HTR-8/SVneo (cell line): ENCODE results near the gene FAM174C.

ENCODE experiments used
- DNase-seq: peaks from one replicate; pipeline ENCODE4 v3.0.0; 2011; ENCODE audit warnings: low spot score, mixed read lengths; ENCODE audit not compliant: insufficient read length
- FAIRE-seq: peaks from 2 replicates; lab custom pipeline; 2011; peaks lifted over from hg19 to GRCh38; lab: Jason Lieb, UNC

The FAM174C gene

GRCh38 chr19:1275260-1275975 is at the start of gene FAM174C:
TSS of gene FAM174C (plus strand) at chr19:1275530. CDS start at chr19:1275550, 20 bp downstream.
- DNase-seq, result peak; percentile 89
- peak; percentile 92 for FAIRE-seq

GRCh38 chr19:1226227-1226518 is 49.2 kb upstream of the FAM174C start:
- FAIRE-seq, result no peak

GRCh38 chr19:1226522-1227303 is 48.6 kb upstream of the FAM174C start:
- DNase-seq, result no peak
- no peak for FAIRE-seq

More at GRCh38 chr19:1226227-1226518, 49.2 kb upstream of the FAM174C start:
- DNase-seq, result no peak

GRCh38 chr19:1227304-1228054 is 47.9 kb upstream of the FAM174C start:
- FAIRE-seq (no peak), DNase-seq (no peak)

- no peak for FAIRE-seq
- no peak for DNase-seq
Measured at GRCh38 chr19:1228161-1228957, 47.0 kb upstream of the FAM174C start.

- DNase-seq, result no peak
- FAIRE-seq, result no peak
Measured at GRCh38 chr19:1229056-1229923, 46.0 kb upstream of the FAM174C start.

GRCh38 chr19:1229924-1230782 is 45.2 kb upstream of the FAM174C start:
- FAIRE-seq, result no peak

GRCh38 chr19:1230783-1231489 is 44.4 kb upstream of the FAM174C start:
- no peak for FAIRE-seq
- DNase-seq, result no peak

More at GRCh38 chr19:1229924-1230782, 45.2 kb upstream of the FAM174C start:
- no peak for DNase-seq

GRCh38 chr19:1231729-1232637 is 43.3 kb upstream of the FAM174C start:
- FAIRE-seq (no peak), DNase-seq (no peak)

GRCh38 chr19:1232652-1233072 is 42.7 kb upstream of the FAM174C start:
- no peak for FAIRE-seq
- DNase-seq, result no peak

- FAIRE-seq (no peak), DNase-seq (no peak)
Measured at GRCh38 chr19:1233115-1233667, 42.1 kb upstream of the FAM174C start.

- no peak for FAIRE-seq
- no peak for DNase-seq
Measured at GRCh38 chr19:1234051-1234954, 41.0 kb upstream of the FAM174C start.

GRCh38 chr19:1234955-1235380 is 40.4 kb upstream of the FAM174C start:
- DNase-seq, result no peak
- FAIRE-seq, result no peak

GRCh38 chr19:1235625-1236538 is 39.4 kb upstream of the FAM174C start:
- FAIRE-seq (peak; percentile 26), DNase-seq (no peak)
